ENCODE results near the gene PRKN. TPM values are rescaled to one million over a fixed set of nuclear protein-coding genes. Genes with fewer than 3 reads are reported as not detected.

The PRKN gene
- total RNA-seq, 1 donor from 2014 or later, result 4.9 TPM

GRCh38 chr6:162528538-162528937, 199.0 kb downstream of the PRKN start:
- DNase-seq (ENCODE audit: extremely low spot score in 2 of 2), result no peak
- TF ChIP-seq POLR2AphosphoS5 (IDR thresholded peaks at IDR 0.05; ENCODE audit: insufficient read depth in 1 of 2, low read depth in 1 of 2), result no peak
- TF ChIP-seq CTCF (IDR thresholded peaks at IDR 0.05), result no peak
- no peak for TF ChIP-seq POLR2A (IDR thresholded peaks at IDR 0.05)
- H3K4me3 ChIP-seq, result no peak overlapping the region
- H3K27ac ChIP-seq, result no peak overlapping the region
- no peaks in the 10 kb centered on the region for H3K4me1 ChIP-seq
- H3K9me3 ChIP-seq, result no peaks in the 10 kb centered on the region
- H3K36me3 ChIP-seq, result no peaks in the 10 kb centered on the region
- no peaks in the 10 kb centered on the region for H3K27me3 ChIP-seq
- intact Hi-C loops (cut with DNase I), result no loop called here

GRCh38 chr6:162526960-162527359, 200.6 kb downstream of the PRKN start:
- no peak overlapping the region for H3K4me3 ChIP-seq
- no peaks in the 10 kb centered on the region for H3K27me3 ChIP-seq
- intact Hi-C loops (cut with DNase I), result no loop called here
- no peak for TF ChIP-seq POLR2A (IDR thresholded peaks at IDR 0.05)
- TF ChIP-seq CTCF (IDR thresholded peaks at IDR 0.05), result no peak
- no peak for TF ChIP-seq POLR2AphosphoS5 (IDR thresholded peaks at IDR 0.05; ENCODE audit: insufficient read depth in 1 of 2, low read depth in 1 of 2)
- H3K4me1 ChIP-seq, result no peaks in the 10 kb centered on the region
- no peak for DNase-seq (ENCODE audit: extremely low spot score in 2 of 2)
- no peak overlapping the region for H3K27ac ChIP-seq
- H3K9me3 ChIP-seq, result no peaks in the 10 kb centered on the region
- H3K36me3 ChIP-seq, result no peaks in the 10 kb centered on the region

- Histone ChIP-seq H3K27me3 (no peaks in the 10 kb centered on the region), H3K27ac (no peak overlapping the region), H3K4me3 (no peak overlapping the region), H3K36me3 (no peaks in the 10 kb centered on the region), H3K9me3 (no peaks in the 10 kb centered on the region), H3K4me1 (no peaks in the 10 kb centered on the region)
- DNase-seq (ENCODE audit: extremely low spot score in 2 of 2), result no peak
- intact Hi-C loops (cut with DNase I), result no loop called here
- TF ChIP-seq CTCF (IDR thresholded peaks at IDR 0.05), result no peak
- TF ChIP-seq POLR2A (IDR thresholded peaks at IDR 0.05), result no peak
- no peak for TF ChIP-seq POLR2AphosphoS5 (IDR thresholded peaks at IDR 0.05; ENCODE audit: insufficient read depth in 1 of 2, low read depth in 1 of 2)
Measured at GRCh38 chr6:162525181-162525580, 202.4 kb downstream of the PRKN start.

GRCh38 chr6:162512744-162513143, 214.8 kb downstream of the PRKN start:
- no peak overlapping the region for H3K4me3 ChIP-seq
- H3K4me1 ChIP-seq, result no peaks in the 10 kb centered on the region
- H3K36me3 ChIP-seq, result no peaks in the 10 kb centered on the region
- no peaks in the 10 kb centered on the region for H3K9me3 ChIP-seq
- H3K27ac ChIP-seq, result no peak overlapping the region
- intact Hi-C loops (cut with DNase I), result no loop called here
- H3K27me3 ChIP-seq, result no peaks in the 10 kb centered on the region
- DNase-seq (ENCODE audit: extremely low spot score in 2 of 2), result no peak
- TF ChIP-seq CTCF (IDR thresholded peaks at IDR 0.05), result no peak

GRCh38 chr6:162497389-162497788, 230.2 kb downstream of the PRKN start:
- intact Hi-C loops (cut with DNase I), result no loop called here
- Histone ChIP-seq H3K4me1 (no peaks in the 10 kb centered on the region), H3K36me3 (no peaks in the 10 kb centered on the region), H3K9me3 (no peaks in the 10 kb centered on the region), H3K27ac (no peak overlapping the region), H3K27me3 (no peaks in the 10 kb centered on the region), H3K4me3 (no peak overlapping the region)
- DNase-seq (ENCODE audit: extremely low spot score in 2 of 2), result no peak
- TF ChIP-seq POLR2AphosphoS5 (IDR thresholded peaks at IDR 0.05; ENCODE audit: insufficient read depth in 1 of 2, low read depth in 1 of 2) (no peak), CTCF (IDR thresholded peaks at IDR 0.05) (no peak)
